Measurements from ENCODE around the gene AFF3. TPM values are rescaled to one million over a fixed set of nuclear protein-coding genes. Genes with fewer than 3 reads are reported as not detected.

Gene AFF3
- total and polyA plus RNA-seq, 2 of the 8 experiments (the other 6 are each of a cell fraction or from before 2014, with no cell fraction given) = 0.27 to 3.0 TPM

GRCh38 chr2:100046961-100047947 is 95.1 kb downstream of the AFF3 start:
- Histone ChIP-seq H3K4me2 (ENCODE audit: insufficient read depth in 1 of 2, low read depth in 2 of 2, low read length in 2 of 2) (no peak overlapping the region), H2AFZ (ENCODE audit: low read length) (no peak overlapping the region), H4K20me1 (replicated peaks in 1 of 2; ENCODE audit: control insufficient read depth in 1 of 2, insufficient read depth in 2 of 2, low read length in 2 of 2) (no peaks in the 10 kb centered on the region), H2BK120ac (replicated peaks; ENCODE audit: low read depth, low read length) (no peak overlapping the region), H3K9me3 (ENCODE audit: insufficient read depth in 2 of 2, low read depth in 1 of 2, low read length in 1 of 2) (no peaks in the 10 kb centered on the region), H3K36me3 (ENCODE audit: control insufficient read depth in 2 of 4, insufficient read depth in 4 of 4, low read length in 3 of 4) (no peaks in the 10 kb centered on the region), H3K23ac (ENCODE audit: insufficient read length) (no peak overlapping the region), H3K9ac (replicated peaks in 1 of 4; ENCODE audit: extremely low read depth in 1 of 4, low read depth in 3 of 4, low read length in 3 of 4) (no peak overlapping the region), H3K27ac (ENCODE audit: low read depth, low read length) (no peak overlapping the region), H3K18ac (ENCODE audit: extremely low read depth, low read length) (no peak overlapping the region), H3K4me1 (replicated peaks in 1 of 4; ENCODE audit: control insufficient read depth in 3 of 4, insufficient read depth in 4 of 4, low read length in 3 of 4) (no peaks in the 10 kb centered on the region; a peak in 1 of 7 replicates), H2BK15ac (ENCODE audit: low read length) (no peak overlapping the region), H3K79me2 (ENCODE audit: control insufficient read depth in 1 of 2, insufficient read depth in 2 of 2, low read length in 2 of 2) (no peaks in the 10 kb centered on the region), H2AK5ac (ENCODE audit: low read depth, low read length) (no peak overlapping the region), H2BK20ac (ENCODE audit: low read length) (no peak overlapping the region), H4K5ac (ENCODE audit: insufficient read length, low read depth, low read length) (no peak overlapping the region), H4K91ac (replicated peaks; ENCODE audit: insufficient read length, low read length) (no peak overlapping the region), H3K56ac (replicated peaks; ENCODE audit: insufficient read length, low read depth, low read length) (no peak overlapping the region), H3K79me1 (ENCODE audit: low read depth, low read length) (no peaks in the 10 kb centered on the region), H2BK5ac (ENCODE audit: low read depth, low read length) (no peak overlapping the region), H3K23me2 (ENCODE audit: low read depth, low read length) (no peaks in the 10 kb centered on the region), H3K27me3 (replicated peaks in 1 of 4; ENCODE audit: control insufficient read depth in 3 of 4, extremely low read depth in 1 of 4, insufficient read depth in 3 of 4, low read length in 3 of 4) (no peaks in the 10 kb centered on the region), H3K14ac (ENCODE audit: insufficient read length) (no peak overlapping the region), H3K4me3 (ENCODE audit: extremely low read depth in 1 of 4, insufficient read depth in 2 of 4, low read depth in 3 of 4, low read length in 4 of 4) (no peak overlapping the region), H2BK12ac (ENCODE audit: low read depth, low read length) (no peak overlapping the region), H4K8ac (ENCODE audit: extremely low read depth, insufficient read depth, low read length) (no peak overlapping the region), H3K4ac (replicated peaks; ENCODE audit: insufficient read length, low read depth, low read length) (no peak overlapping the region)
- CTCF ChIA-PET (ENCODE audit: partially characterized antibody) = no interaction called here
- DNase-seq (ENCODE audit: low read depth in 1 of 2, low spot score in 2 of 2) (no peak), FAIRE-seq (no peak)
- 85% methylated on average over 15 of the region's 15 CpGs; no CpG with 5 or more reads in 1 of the 2 experiments for WGBS, 2 experiments (ENCODE audit: extremely low coverage in 1 of 2, insufficient coverage in 1 of 2, insufficient read length in 1 of 2, insufficient replicate concordance in 2 of 2, low coverage in 1 of 2, low lambda C conversion rate in 2 of 2, missing lambda C conversion rate in 1 of 2)
- POLR2A ChIA-PET (ENCODE audit: partially characterized antibody) = no interaction called here
- no peak for TF ChIP-seq POU5F1 (IDR thresholded peaks at IDR 0.05; ENCODE audit: low read depth, low read length)
- TF ChIP-seq CBX8 (IDR thresholded peaks at IDR 0.05; ENCODE audit: borderline replicate concordance, low read depth, low read length) = no peak
- TF ChIP-seq CTBP2 (IDR thresholded peaks at IDR 0.05; ENCODE audit: borderline replicate concordance, insufficient read depth, insufficient read length, low read length) = no peak
- TF ChIP-seq BCL11A (IDR thresholded peaks at IDR 0.05; ENCODE audit: low read depth in 2 of 2, low read length in 2 of 2) = no peak
- no peak for TF ChIP-seq CTCF (IDR thresholded peaks at IDR 0.05; ENCODE audit: control extremely low read depth in 1 of 3, insufficient read depth in 1 of 3, low read depth in 1 of 3, low read length in 3 of 3)
- TF ChIP-seq RFX5 (IDR thresholded peaks at IDR 0.05; ENCODE audit: borderline replicate concordance, low read depth, low read length) = no peak
- no peak for TF ChIP-seq KDM4A (IDR thresholded peaks at IDR 0.05; ENCODE audit: low read depth, low read length, severe bottlenecking)
- TF ChIP-seq JUN (IDR thresholded peaks at IDR 0.05; ENCODE audit: low read depth, low read length) = no peak
- TF ChIP-seq JUND (IDR thresholded peaks at IDR 0.05; ENCODE audit: low read length) = no peak
